Loucy (cell line): ENCODE measurements around the gene RPL22.

Experiments used
- EZH2phosphoT487 ChIP-seq: fragments of 200-600 bp; IDR thresholded peaks from 2 replicates; pipeline ENCODE4 v1.6.1; 2018; ENCODE audit warnings: antibody characterized with exemption, mild to moderate bottlenecking, moderate library complexity, borderline replicate concordance
- TF ChIP-seq, protein P1 (sequence below): fragments of 200-600 bp; sonication (generic); conservative IDR thresholded peaks from 2 replicates; pipeline ENCODE4 v1.5.1; 2014; ENCODE audit warnings: mild to moderate bottlenecking, antibody characterized with exemption, low read length

- TF ChIP-seq, protein P1, sequence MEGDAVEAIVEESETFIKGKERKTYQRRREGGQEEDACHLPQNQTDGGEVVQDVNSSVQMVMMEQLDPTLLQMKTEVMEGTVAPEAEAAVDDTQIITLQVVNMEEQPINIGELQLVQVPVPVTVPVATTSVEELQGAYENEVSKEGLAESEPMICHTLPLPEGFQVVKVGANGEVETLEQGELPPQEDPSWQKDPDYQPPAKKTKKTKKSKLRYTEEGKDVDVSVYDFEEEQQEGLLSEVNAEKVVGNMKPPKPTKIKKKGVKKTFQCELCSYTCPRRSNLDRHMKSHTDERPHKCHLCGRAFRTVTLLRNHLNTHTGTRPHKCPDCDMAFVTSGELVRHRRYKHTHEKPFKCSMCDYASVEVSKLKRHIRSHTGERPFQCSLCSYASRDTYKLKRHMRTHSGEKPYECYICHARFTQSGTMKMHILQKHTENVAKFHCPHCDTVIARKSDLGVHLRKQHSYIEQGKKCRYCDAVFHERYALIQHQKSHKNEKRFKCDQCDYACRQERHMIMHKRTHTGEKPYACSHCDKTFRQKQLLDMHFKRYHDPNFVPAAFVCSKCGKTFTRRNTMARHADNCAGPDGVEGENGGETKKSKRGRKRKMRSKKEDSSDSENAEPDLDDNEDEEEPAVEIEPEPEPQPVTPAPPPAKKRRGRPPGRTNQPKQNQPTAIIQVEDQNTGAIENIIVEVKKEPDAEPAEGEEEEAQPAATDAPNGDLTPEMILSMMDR, result no peak
- TF ChIP-seq EZH2phosphoT487, result no peak
These were observed 36.0 kb downstream of the RPL22 start for GRCh38 chr1:6163191-6163972.
